ENCODE data around the gene SMAP2.
"Not testable (repeated sequence)": the region's sequence is repeated elsewhere in the genome, so short reads cannot be mapped to it uniquely, and the experiment has no call there.

The SMAP2 gene

GRCh38 chr1:40371707-40372258 lies 1.7 kb upstream of the SMAP2 start:
- FAIRE-seq, result no peak
- no peak for DNase-seq (ENCODE audit: insufficient read length, low spot score)

DNA sequence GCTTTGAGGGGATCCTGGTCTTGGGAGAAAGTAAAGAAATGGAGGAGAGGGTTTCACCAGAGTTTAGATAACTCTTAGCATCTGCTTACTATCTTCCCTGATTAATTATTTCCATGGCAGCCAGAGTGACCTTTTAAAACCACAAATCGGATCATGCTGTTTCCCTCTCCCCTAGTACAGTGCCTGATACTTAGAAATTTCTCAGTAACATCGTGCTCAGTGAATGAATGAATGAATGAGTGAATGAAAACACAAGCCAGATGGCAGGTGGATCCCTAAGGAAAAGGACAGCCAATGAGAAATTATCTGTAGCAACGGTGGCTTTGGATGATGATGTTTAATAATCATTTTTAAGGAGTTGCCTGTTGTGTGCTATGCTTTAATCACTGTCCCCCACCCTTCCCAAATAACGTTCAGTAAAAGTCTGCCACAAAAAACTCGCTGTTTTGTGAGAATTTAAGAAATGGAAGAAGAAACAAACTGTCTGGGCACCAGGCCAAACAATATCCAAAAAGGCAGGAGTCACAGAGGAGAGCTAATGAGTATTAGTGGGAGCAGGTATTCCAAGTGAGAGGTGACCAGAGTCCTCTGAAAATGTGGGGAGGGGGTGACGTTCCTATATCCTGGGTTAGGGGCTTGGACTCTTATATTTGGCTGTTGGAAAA lies 737 bp upstream of the SMAP2 start:
- FAIRE-seq, result peak; percentile 18
- DNase-seq (ENCODE audit: insufficient read length, low spot score), result no peak

- DNase-seq (ENCODE audit: insufficient read length, low spot score), result no peak
Measured at GRCh38 chr1:40377512-40377911, 4.0 kb downstream of the SMAP2 start.

GRCh38 chr1:40379785-40380452 lies 6.4 kb downstream of the SMAP2 start:
- DNase-seq (ENCODE audit: insufficient read length, low spot score), result no peak
- FAIRE-seq, result no peak

More at GRCh38 chr1:40377512-40377911, 4.0 kb downstream of the SMAP2 start:
- FAIRE-seq, result peak; percentile 35

DNA sequence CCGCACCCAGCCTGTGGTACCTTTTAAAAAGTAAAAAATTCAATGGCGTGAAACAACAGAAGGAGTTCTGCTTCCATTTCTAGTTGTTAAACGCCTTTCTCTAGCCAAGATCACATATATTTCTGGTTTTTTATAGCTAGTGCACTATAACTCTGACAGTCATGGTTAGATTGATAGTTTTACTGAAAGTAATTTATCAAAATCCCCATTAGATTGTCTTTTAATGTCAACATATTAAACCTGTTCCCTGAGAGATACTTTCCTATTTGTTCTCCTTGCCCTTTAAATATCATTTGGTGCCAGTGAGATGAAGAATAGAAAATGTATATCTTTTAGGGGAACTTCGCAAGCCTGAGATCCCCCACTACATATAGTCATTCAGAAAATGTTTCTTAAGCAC lies 7.3 kb downstream of the SMAP2 start:
- FAIRE-seq (peak; percentile 71), DNase-seq (ENCODE audit: insufficient read length, low spot score) (no peak)

- DNase-seq (ENCODE audit: insufficient read length, low spot score) (no peak), FAIRE-seq (peak; percentile 88)
Measured at GRCh38 chr1:40381268-40382107, 8.0 kb downstream of the SMAP2 start.

DNA sequence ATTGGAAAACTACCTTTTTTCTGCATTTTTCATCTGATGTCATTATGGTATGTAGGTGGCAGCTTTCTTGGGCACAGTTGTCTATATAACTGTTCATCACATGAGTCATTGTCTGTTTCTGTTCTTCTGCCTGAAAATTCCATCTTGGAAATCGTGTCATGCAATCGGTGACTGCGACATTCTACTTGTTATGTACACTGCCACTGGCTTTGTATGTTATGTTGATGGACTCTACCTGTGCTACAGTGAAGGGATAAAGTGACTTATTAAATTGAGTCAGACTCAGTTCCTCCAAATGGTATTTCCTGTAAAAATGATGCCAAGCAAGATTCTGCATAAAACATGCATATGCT lies 8.6 kb downstream of the SMAP2 start:
- no peak for DNase-seq (ENCODE audit: insufficient read length, low spot score)
- peak; percentile 76 for FAIRE-seq

DNA sequence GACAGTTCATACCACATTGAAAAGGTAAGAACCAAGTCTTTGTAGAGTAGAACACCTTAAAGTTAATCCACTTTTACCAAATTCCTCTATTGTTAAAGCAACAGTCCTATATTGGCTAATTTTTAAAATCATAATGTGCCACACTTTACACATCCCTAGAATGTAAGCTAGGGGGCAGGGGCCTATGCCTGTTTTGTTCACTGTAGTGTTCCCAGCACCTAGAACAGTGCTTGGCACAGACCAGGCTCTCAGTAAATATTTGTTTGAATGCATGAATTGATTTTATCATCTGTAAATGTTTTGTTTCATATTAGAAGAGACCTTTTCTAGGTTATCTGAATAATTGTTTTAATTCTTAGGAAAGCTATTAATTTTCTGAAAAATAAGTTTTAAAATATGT lies 9.1 kb downstream of the SMAP2 start:
- DNase-seq (ENCODE audit: insufficient read length, low spot score) (no peak), FAIRE-seq (no peak)

- DNase-seq (ENCODE audit: insufficient read length, low spot score) (no peak), FAIRE-seq (no peak)
Measured at GRCh38 chr1:40383095-40383487, 9.6 kb downstream of the SMAP2 start.

DNA sequence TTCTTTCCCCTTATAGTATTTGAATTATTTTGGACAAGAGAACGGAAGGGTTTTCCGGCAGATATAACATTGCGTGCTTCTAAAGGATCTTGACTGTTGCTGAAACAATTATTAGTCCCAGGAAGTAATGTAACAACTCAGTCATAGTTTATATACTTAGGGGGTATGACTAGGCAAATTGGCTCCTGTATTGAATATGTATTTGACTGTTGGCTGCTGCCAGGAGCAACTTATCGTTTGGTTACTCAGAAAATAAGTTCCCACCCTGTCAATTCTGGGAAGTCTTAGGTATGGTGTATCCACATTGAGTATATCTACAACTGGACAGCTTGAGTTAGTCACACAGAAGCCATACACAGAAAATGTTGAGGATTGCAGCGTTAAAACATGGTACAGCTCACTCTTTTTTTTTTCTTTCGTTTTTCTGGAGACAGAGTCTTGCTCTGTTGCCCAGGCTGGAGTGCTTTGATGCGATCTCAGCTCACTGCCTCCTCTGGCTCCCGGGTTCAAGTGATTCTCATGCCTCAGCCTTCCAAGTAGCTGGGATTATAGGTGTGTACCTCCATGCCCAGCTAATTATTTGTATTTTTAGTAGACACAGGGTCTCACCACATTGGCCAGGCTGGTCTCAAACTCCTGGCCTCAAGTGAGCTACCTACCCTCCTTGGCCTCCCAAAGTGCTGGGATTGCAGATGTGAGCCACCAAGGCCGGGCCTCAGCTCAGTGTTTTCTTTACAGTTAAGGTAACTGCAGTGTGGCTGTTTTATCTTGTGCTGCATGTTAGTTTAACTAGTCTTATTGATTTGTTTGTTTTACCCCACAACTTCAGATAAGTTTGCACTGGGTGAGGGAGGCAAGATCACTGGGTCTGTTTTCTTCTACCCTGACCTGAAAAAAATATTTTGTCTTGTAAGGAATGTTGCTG lies 10.2 kb downstream of the SMAP2 start:
- peak; percentile 35 for FAIRE-seq
- no peak for DNase-seq (ENCODE audit: insufficient read length, low spot score)

DNA sequence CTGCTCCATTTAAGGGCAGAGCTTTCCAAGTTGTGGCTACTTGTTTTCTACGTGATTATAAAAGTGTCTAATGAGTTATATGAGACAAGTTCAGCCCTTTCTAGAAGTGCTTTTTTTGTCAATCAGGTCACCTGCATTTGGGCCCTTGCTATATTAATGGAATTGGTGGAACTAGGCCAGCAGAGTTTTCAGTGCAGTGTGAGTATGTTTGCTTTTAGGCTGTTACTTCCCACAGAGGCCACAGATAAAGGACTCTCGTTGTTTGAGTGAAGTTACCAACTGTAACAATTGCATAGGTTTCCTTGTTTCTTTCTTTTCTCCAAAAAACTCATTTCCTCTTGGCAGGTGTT lies 10.9 kb downstream of the SMAP2 start:
- DNase-seq (ENCODE audit: insufficient read length, low spot score), result no peak

DNA sequence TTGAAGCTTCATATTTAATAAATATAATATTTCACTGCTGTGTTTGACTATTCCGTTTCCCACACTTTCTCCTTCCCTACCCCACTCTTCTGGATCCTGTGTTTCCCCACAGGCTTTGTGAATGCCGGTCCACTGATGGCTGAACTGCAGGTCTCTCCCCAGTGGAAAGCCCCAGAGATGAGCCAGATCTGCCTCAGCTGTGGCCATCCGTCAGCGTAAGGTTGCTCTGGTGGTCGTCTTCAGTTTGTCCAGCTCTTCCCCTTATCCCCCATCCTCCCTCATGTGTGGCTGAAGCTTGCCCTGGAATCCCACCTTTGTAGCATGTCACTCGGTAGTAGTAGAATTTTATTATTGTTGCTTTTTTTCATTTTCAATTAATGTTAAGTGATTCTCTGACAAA lies 11.4 kb downstream of the SMAP2 start:
- no peak for FAIRE-seq
- DNase-seq (ENCODE audit: insufficient read length, low spot score), result no peak

More for the DNA sequence above, 10.9 kb downstream of the SMAP2 start:
- peak; percentile 67 for FAIRE-seq

DNA sequence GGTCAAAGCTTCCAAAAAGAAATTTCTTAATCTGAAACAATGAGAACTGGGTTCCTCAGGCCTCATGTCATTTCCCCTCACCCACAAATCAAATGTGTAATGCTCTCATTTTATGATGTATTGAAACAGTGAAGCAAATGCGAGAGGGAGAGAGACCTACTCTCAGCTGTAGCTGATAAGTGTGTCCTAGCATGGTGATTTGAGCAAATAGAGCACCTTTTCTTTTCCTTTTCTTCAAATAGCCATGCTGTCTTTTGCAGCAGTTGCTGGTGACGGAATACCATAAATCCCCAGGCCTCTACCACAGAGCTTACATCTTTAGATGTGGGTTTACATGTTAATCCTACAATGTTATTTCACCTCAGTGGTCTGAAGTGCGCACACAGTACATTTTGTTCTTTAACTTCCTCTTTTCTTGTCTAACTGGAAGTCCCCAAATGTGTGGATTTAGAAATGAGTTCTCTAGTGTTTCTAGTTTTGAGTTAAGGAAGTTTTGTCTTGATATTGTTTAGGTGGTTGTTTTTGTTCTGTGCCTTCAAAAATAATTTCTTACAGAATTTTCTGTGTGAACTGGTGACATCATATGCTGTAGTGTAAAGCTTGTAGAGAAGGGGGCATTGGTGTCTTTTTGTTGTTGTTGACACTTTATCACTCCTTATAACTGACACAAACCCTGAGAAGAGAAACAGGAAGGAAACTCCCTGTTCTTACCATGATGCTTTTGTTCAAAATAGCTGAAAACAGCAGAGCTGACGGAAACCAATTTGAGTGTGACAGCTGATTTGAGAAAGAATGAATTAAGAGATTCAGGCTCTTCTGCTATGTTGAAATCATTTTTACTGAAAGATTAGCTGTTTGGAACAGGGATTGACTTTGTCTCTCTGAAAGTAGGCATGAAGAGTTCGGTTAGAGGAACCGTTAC lies 12.2 kb downstream of the SMAP2 start:
- FAIRE-seq (peak; percentile 97), DNase-seq (ENCODE audit: insufficient read length, low spot score) (no peak)

DNA sequence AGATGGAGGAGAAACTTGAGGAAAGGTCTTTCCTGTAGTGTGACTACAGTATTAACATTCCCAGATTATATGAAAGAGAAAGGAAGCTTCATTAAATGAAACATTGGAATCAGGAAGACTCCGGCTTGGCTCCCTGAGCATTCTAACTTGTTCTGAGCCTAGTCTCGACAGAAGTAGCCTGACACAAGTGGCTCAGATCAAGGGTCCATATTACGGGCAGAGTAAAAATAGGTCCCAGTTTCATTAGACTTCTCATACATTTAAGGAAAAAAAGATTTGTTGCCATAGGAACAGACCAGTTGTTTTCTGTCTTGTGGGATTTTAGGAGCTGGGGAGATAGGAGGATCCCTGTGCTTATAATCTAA lies 12.8 kb downstream of the SMAP2 start:
- peak; percentile 4 for FAIRE-seq
- DNase-seq (ENCODE audit: insufficient read length, low spot score), result no peak

DNA sequence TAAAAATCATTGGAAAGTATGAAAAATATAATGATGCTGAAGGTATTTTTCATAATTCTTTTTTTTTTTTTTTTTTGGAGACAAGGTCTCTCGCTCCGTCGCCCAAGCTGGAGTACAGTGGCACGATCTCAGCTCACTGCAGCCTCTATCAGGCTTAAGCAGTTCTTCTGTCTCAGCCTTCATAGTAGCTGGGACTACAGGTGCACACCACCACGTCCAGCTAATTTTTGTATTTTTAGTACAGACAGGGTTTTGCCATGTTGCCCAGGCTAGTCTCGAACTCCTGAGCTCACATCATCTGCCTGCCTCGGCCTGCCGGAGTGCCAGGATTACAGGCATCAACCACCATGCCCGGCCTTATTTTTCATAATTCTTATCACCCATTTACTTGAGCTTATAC lies 13.3 kb downstream of the SMAP2 start:
- no peak for DNase-seq (ENCODE audit: insufficient read length, low spot score)
- FAIRE-seq, result no peak

DNA sequence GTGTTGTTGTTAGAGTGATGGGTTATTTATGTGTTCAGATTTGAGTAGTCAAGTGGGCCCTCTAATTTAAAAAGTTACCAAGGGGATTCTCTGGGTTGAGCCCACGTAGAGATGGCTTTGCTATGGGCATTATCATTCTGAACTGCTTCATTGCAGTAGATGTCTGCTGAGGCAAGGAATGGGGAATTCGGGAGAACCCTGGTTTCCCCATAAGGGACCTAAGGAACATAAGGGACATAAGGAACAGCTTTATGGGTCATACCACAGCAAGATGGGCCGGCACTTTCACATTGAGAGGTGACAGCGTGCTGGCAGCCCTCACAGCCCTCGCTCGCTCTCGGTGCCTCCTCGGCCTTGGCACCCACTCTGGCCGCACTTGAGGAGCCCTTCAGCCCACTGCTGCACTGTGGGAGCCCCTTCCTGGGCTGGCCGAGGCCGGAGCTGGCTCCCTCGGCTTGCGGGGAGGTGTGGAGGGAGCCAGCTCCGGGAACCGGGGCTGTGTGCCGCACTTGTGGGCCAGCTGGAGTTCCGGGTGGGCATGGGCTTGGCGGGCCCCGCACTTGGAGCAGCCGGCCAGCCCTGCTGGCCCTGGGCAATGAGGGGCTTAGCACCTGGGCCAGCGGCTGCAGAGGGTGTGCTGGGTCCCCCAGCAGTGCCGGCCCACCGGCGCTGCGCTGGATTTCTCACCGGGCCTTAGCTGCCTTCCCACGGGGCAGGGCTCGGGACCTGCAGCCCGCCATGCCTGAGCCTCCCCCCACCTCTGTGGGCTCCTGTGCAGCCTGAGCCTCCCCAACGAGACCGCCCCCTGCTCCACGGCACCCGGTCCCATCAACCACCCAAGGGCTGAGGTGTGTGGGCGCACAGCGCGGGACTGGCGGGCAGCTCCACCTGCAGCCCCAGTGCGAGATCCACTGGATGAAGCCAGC lies 14.1 kb downstream of the SMAP2 start:
- FAIRE-seq; DNase-seq (ENCODE audit: insufficient read length, low spot score): not testable (repeated sequence)

DNA sequence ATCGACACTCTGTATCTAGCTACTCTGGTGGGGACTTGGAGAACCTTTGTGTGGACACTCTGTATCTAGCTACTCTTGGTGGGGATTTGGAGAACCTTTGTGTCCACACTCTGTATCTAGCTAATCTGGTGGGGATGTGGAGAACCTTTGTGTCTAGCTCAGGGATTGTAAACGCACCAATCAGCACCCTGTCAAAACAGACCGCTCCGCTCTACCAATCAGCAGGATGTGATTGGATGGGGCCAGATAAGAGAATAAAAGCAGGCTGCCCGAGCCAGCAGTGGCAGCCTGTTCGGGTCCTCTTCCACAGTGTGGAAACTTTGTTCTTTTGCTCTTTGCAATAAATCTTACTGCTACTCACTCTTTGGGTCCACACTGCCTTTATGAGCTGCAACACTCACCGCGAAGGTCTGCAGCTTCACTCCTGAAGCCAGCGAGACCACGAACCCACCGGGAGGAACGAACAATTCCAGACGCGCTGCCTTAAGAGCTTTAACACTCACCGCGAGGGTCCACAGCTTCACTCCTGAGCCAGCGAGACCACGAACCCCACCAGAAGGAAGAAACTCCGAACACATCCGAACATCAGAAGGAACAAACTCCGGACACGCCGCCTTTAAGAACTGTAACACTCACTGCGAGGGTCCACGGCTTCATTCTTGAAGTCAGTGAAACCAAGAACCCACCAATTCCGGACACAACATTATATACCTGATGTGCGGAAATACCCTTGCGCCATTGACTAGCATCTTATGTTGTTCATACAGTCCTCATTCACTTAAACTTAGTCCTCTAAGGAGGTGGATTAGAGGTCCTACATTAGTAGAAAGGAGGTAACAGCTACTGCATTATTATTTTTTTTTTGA lies 15.2 kb downstream of the SMAP2 start:
- not testable (repeated sequence) for DNase-seq (ENCODE audit: insufficient read length, low spot score); FAIRE-seq

Data from GM19239 (cell line).